K562 (cell line): ENCODE results near the gene YJU2. TPM values are rescaled to one million over a fixed set of nuclear protein-coding genes. Genes with fewer than 3 reads are reported as not detected.
"Not testable (repeated sequence)": the region's sequence is repeated elsewhere in the genome, so short reads cannot be mapped to it uniquely, and the experiment has no call there.

Experiments
- ATAC-seq: fragments of 200-7000 bp; cut with Tn5 transposase; 3 replicates; pipeline ENCODE4 v1.9.1; 2020; ENCODE audit warnings: moderate library complexity
- BruUV-seq: library from RNA; stranded (reverse); fragments of 400-500 nt; replicated peaks from 2 replicates; lab custom pipeline; 2021; lab: Mats Ljungman, UMichigan
- CTCF ChIA-PET: fragments of 300-600 bp; formaldehyde crosslinking; extraction: SDS; loops from one replicate; lab custom pipeline; 2021; ENCODE audit warnings: low intra/inter-chr PET ratio; lab: Yijun Ruan, JAX
- POLR2A ChIA-PET: fragments of 300-600, 350-650 bp; sonication (Branson Sonifier 250); formaldehyde crosslinking; extraction: SDS; loops from one replicate; lab custom pipeline; 2021; ENCODE audit warnings: antibody characterized with exemption, inconsistent platforms; lab: Yijun Ruan, JAX
- DNase-seq, 4 experiments: peaks; one replicate each; pipeline versions ENCODE4 v3.0.0 to v3.0.0-alpha.2; 2011 to 2018; ENCODE audit warnings: low spot score in 3 of 4, mixed read lengths in 3 of 4; ENCODE audit errors: extremely low read depth in 1 of 4
- FAIRE-seq: peaks from 2 replicates; lab custom pipeline; 2011; peaks lifted over from hg19 to GRCh38; lab: Jason Lieb, UNC
- H2AFZ ChIP-seq: 2 replicates; pipeline ENCODE4 v1.6.0; 2011; ENCODE audit warnings: low read depth, low read length, control low read depth, inconsistent platforms
- H3K27ac ChIP-seq: fragments of 200-600 bp; 3 replicates; pipeline ENCODE4 v1.8.0; 2011; ENCODE audit warnings: low read depth, mild to moderate bottlenecking, control low read depth, inconsistent platforms, low read length, moderate library complexity, mixed read lengths; ENCODE audit errors: extremely low read depth
- H3K27me3 ChIP-seq, 2 experiments: fragments of 300-600 bp in 1 of 2; 2 replicates in 1 of 2; 3 replicates in 1 of 2; pipeline versions ENCODE4 v1.6.0 to v1.8.0; 2011; ENCODE audit warnings: inconsistent platforms in 2 of 2, low read length in 2 of 2, mild to moderate bottlenecking in 1 of 2, mixed read lengths in 1 of 2, moderate library complexity in 1 of 2; ENCODE audit not compliant: control insufficient read depth in 2 of 2, insufficient read depth in 2 of 2
- H3K36me3 ChIP-seq: fragments of 300-600 bp; 3 replicates; pipeline ENCODE4 v1.8.0; 2011; ENCODE audit warnings: mild to moderate bottlenecking, low read length, inconsistent platforms; ENCODE audit not compliant: control insufficient read depth, insufficient read depth
- H3K4me1 ChIP-seq, 2 experiments: fragments of 200-600 bp in 1 of 2; replicated peaks in 1 of 2; 2 replicates in 1 of 2; 3 replicates in 1 of 2; pipeline versions ENCODE4 v1.5.1 to v1.8.0; 2011; ENCODE audit warnings: inconsistent platforms in 2 of 2, low read length in 2 of 2, mild to moderate bottlenecking in 1 of 2, mixed read lengths in 1 of 2, moderate library complexity in 1 of 2; ENCODE audit not compliant: control insufficient read depth in 2 of 2, insufficient read depth in 2 of 2
- H3K4me2 ChIP-seq: 2 replicates; pipeline ENCODE4 v1.6.1; 2011; ENCODE audit warnings: low read length, control low read depth, inconsistent platforms, mixed read lengths; ENCODE audit not compliant: insufficient read depth
- H3K4me3 ChIP-seq: fragments of 200-600 bp; sonication (generic), shearing (Covaris generic); 2 replicates; pipeline ENCODE4 v1.5.1; 2016; ENCODE audit warnings: control low read depth, inconsistent platforms
- H3K79me2 ChIP-seq: fragments of 200-600 bp; 3 replicates; pipeline ENCODE4 v1.8.0; 2011; ENCODE audit warnings: low read length, inconsistent platforms; ENCODE audit not compliant: control insufficient read depth, insufficient read depth
- H3K9ac ChIP-seq, 2 experiments: 2 replicates each; pipeline versions ENCODE4 v1.6.0 to v1.6.1; 2011; ENCODE audit warnings: low read depth in 2 of 2, low read length in 2 of 2, control low read depth in 1 of 2, inconsistent platforms in 1 of 2, mild to moderate bottlenecking in 1 of 2, mixed read lengths in 1 of 2; ENCODE audit not compliant: insufficient read depth in 1 of 2
- H3K9me1 ChIP-seq: one replicate; pipeline ENCODE4 v1.6.0; 2011; ENCODE audit warnings: inconsistent platforms, mild to moderate bottlenecking, low read length, moderate library complexity; ENCODE audit not compliant: control insufficient read depth, insufficient read depth
- H3K9me3 ChIP-seq: replicated peaks from 2 replicates; pipeline ENCODE4 v1.5.1; 2011; ENCODE audit warnings: low read depth, low read length, inconsistent platforms; ENCODE audit not compliant: control insufficient read depth, insufficient read depth
- H4K20me1 ChIP-seq: replicated peaks from 2 replicates; pipeline ENCODE4 v1.6.1; 2011; ENCODE audit warnings: low read length, inconsistent platforms, mixed read lengths; ENCODE audit not compliant: control insufficient read depth, insufficient read depth
- ZNF384 ChIP-seq: IDR thresholded peaks from 2 replicates; pipeline ENCODE4 v1.6.1; 2012; ENCODE audit warnings: low read depth, low read length, improper control_type of control experiment
- ZNF512 ChIP-seq: IDR thresholded peaks from 2 replicates; pipeline ENCODE4 v1.6.1; 2016; ENCODE audit warnings: missing genetic modification characterization, missing compliant biosample characterization
- WGBS: fragments of 100-300 bp; shearing (Covaris generic); methylation state at CpG from one replicate; pipeline ENCODE4 v1.1.6; 2016; ENCODE audit warnings: low coverage, mixed read lengths; ENCODE audit not compliant: insufficient coverage; ENCODE audit errors: missing lambda C conversion rate; 5-methylcytosine and 5-hydroxymethylcytosine counted together
- in situ Hi-C: fragments of 300-500 bp; cut with MboI; formaldehyde crosslinking; loops from 4 replicates; pipeline ENCODE4 v1.15.0; 2018; ENCODE audit warnings: inconsistent platforms, mixed read lengths
- intact Hi-C: fragments of 100-400 bp; cut with micrococcal nuclease; formaldehyde crosslinking; loops from 2 replicates; pipeline ENCODE4 v1.14.2; 2022
- polyA plus RNA-seq, 8 experiments: library from polyadenylated mRNA; depleted of rRNA in 4 of 8; stranded (reverse) in 5 of 8; unstranded in 3 of 8; fragments of >200 nt; fragmentation: Nextera tagmentation in 2 of 8; fragmentation: Illumina TruSeq in 1 of 8; extraction: Ambion mirVana in 2 of 8; extraction: Trizol in 1 of 8; gene quantifications; 2 replicates each; pipeline versions ENCODE4 v1.2.1 to v1.2.3, GENCODE V29; 2011 to 2014; ENCODE audit warnings: inconsistent platforms in 1 of 8, missing spikeins in 1 of 8
- total RNA-seq, 7 experiments: library from RNA; depleted of rRNA in 6 of 7; stranded (reverse); fragments of >200 nt in 6 of 7; fragmentation: Illumina TruSeq in 2 of 7; extraction: Trizol in 2 of 7; gene quantifications; 2 replicates each; pipeline versions ENCODE4 v1.2.1 to v1.2.3, GENCODE V29; 2011 to 2021; ENCODE audit warnings: low replicate concordance in 1 of 7

The YJU2 gene
- total and polyA plus RNA-seq, 9 of the 15 experiments (the other 6 are each of a cell fraction or from before 2014, with no cell fraction given), result 0.41 to 34.9 (median 19.3) TPM

GRCh38 chr19:4218523-4218922 lies 28.4 kb upstream of the YJU2 start:
- in situ Hi-C loops, CTCF ChIA-PET: not testable (repeated sequence)

More at GRCh38 chr19:4218523-4218922, 28.4 kb upstream of the YJU2 start:
- peak; percentile 19 for FAIRE-seq
- POLR2A ChIA-PET, result interaction anchor here (0.6 kb wide), 1 partner anchor 285 kb away, joined by 3 read pairs; no protein-coding TSS in a partner anchor
- H3K4me1 ChIP-seq, H3K9me3 ChIP-seq, H3K27ac ChIP-seq, H2AFZ ChIP-seq, H3K4me3 ChIP-seq, H3K79me2 ChIP-seq, H4K20me1 ChIP-seq, BruUV-seq, ATAC-seq, H3K9ac ChIP-seq, intact Hi-C loops, DNase-seq, H3K36me3 ChIP-seq, H3K9me1 ChIP-seq, H3K4me2 ChIP-seq: not testable (repeated sequence)
- 57% methylated on average over 1 of the region's 1 CpG for WGBS
- peaks cover 3 to 20% of the 10 kb centered on the region in 2 experiments; a peak in 4 of 5 replicates for H3K27me3 ChIP-seq
- peak; percentile 65; the same call in 1 of the 2 replicates for TF ChIP-seq ZNF512 (tag)
- peak; percentile 55; the same call in 1 of the 2 replicates for TF ChIP-seq ZNF384
